Embryonic facial prominence (tissue), 1 donor: ENCODE measurements around the gene OR4X1.
"Not testable (repeated sequence)": the region's sequence is repeated elsewhere in the genome, so short reads cannot be mapped to it uniquely, and the experiment has no call there.

Experiments
- DNase-seq: peaks from one replicate; pipeline ENCODE4 v3.0.0-alpha.2; 2016; ENCODE audit errors: extremely low spot score

Gene OR4X1

GRCh38 chr11:48263423-48263911 is at the start of gene OR4X1:
Gene OR4X1, plus strand, starts transcription at chr11:48263861. Its CDS starts 0 bp downstream, at chr11:48263861.
- no peak for DNase-seq

- no peak for DNase-seq
Observed at GRCh38 chr11:48216510-48216909, 47.2 kb upstream of the OR4X1 start, which contains the start of gene OR4B1. Gene OR4B1, plus strand, starts transcription at chr11:48216810. Its CDS starts 0 bp downstream, at chr11:48216810.

- DNase-seq, result no peak
Observed at GRCh38 chr11:48228761-48229160, 34.9 kb upstream of the OR4X1 start.

- not testable (repeated sequence) for DNase-seq
Observed at GRCh38 chr11:48230057-48230456, 33.6 kb upstream of the OR4X1 start.

GRCh38 chr11:48237727-48238126 is 25.9 kb upstream of the OR4X1 start:
- no peak for DNase-seq

- DNase-seq, result no peak
Observed at GRCh38 chr11:48242501-48242900, 21.2 kb upstream of the OR4X1 start.

GRCh38 chr11:48244804-48245203 is 18.9 kb upstream of the OR4X1 start, which contains the start of gene OR4X2:
Gene OR4X2, plus strand, starts transcription at chr11:48245104. Its CDS starts 0 bp downstream, at chr11:48245104.
- DNase-seq, result no peak

- DNase-seq, result no peak
Observed at GRCh38 chr11:48248902-48249301, 14.8 kb upstream of the OR4X1 start.

- no peak for DNase-seq
Observed at GRCh38 chr11:48261600-48261999, 2.1 kb upstream of the OR4X1 start.

- no peak for DNase-seq
Observed at GRCh38 chr11:48270621-48271020, 7.0 kb downstream of the OR4X1 start.

GRCh38 chr11:48272606-48273005 is 8.9 kb downstream of the OR4X1 start:
- no peak for DNase-seq

- no peak for DNase-seq
Observed at GRCh38 chr11:48305923-48306322, 42.3 kb downstream of the OR4X1 start, which contains the start of gene OR4S1. Gene OR4S1, plus strand, starts transcription at chr11:48306223. Its CDS starts 0 bp downstream, at chr11:48306223.

GRCh38 chr11:48307760-48308386 is 44.2 kb downstream of the OR4X1 start:
- DNase-seq, result no peak

GRCh38 chr11:48313590-48313989 is 49.9 kb downstream of the OR4X1 start:
- not testable (repeated sequence) for DNase-seq
